ENCODE measurements around the gene ATP6V0B.

ATP6V0B gene

GRCh38 chr1:43969746-43970466, 4.9 kb upstream of the ATP6V0B start, which contains the start of gene DPH2:
TSS of gene DPH2 (plus strand) at chr1:43970010. CDS start at chr1:43970176, 166 bp downstream.
- Mint-ChIP-seq H3K4me1 (ENCODE audit: low read depth) (peaks cover 34% of the 10 kb centered on the region), H3K27me3 (no peaks in the 10 kb centered on the region), H3K9me3 (no peaks in the 10 kb centered on the region), H3K36me3 (ENCODE audit: low read depth) (peaks cover 27% of the 10 kb centered on the region), H3K4me3 (peak within 1 kb of the TSS; percentile 83), H3K27ac (peak within 1 kb of the TSS; percentile 82)
- intact Hi-C loops (cut with micrococcal nuclease) = loop anchor here (1.0 kb wide), 1 partner anchor 24 kb away; the partner anchor contains the start of gene IPO13

DNA sequence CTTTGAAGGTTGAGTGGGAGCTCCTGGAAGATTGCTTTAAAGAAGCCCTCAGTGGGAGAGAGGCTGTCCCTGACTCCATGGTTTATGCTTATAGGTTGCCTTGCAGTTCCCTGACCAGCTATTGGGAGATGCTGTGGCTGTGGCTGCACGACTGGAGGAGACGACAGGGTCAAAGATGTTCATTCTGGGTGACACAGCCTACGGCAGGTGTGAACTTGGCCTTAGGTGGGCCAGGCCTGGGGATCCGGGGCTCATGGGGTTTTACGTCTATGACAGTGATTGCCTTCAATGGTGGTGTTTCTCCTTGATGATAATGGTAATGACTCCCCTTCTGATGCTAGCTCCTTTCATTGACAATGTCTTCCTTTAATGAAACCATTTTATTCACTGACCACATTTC, 4.3 kb upstream of the ATP6V0B start:
- peaks cover 33% of the 10 kb centered on the region for H3K36me3 Mint-ChIP-seq (ENCODE audit: low read depth)
- no peaks in the 10 kb centered on the region for H3K9me3 Mint-ChIP-seq
- intact Hi-C loops (cut with micrococcal nuclease) = no loop called here
- H3K27me3 Mint-ChIP-seq = no peaks in the 10 kb centered on the region
- peak overlapping the region; percentile 82 for H3K27ac Mint-ChIP-seq
- peaks cover 34% of the 10 kb centered on the region for H3K4me1 Mint-ChIP-seq (ENCODE audit: low read depth)
- H3K4me3 Mint-ChIP-seq = peak overlapping the region; percentile 83

DNA sequence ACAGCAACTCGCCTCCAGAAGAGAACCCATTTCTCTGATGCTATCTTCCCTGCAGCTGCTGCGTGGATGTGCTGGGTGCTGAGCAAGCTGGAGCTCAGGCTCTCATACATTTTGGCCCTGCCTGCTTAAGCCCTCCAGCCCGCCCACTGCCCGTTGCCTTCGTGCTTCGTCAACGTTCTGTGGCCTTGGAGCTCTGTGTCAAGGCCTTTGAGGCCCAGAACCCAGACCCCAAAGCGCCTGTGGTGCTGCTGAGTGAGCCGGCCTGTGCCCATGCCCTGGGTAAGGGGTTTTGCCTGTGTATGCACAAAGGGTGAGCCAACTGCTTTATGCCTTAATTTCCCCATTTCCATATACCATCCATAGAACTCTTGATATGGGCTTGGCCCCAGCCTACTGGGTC, 3.8 kb upstream of the ATP6V0B start:
- intact Hi-C loops (cut with micrococcal nuclease) = no loop called here
- peaks cover 37% of the 10 kb centered on the region for H3K36me3 Mint-ChIP-seq (ENCODE audit: low read depth)
- no peaks in the 10 kb centered on the region for H3K9me3 Mint-ChIP-seq
- peaks cover 39% of the 10 kb centered on the region for H3K4me1 Mint-ChIP-seq (ENCODE audit: low read depth)
- no peaks in the 10 kb centered on the region for H3K27me3 Mint-ChIP-seq
- H3K27ac Mint-ChIP-seq = no peak overlapping the region
- H3K4me3 Mint-ChIP-seq = peak overlapping the region; percentile 83

DNA sequence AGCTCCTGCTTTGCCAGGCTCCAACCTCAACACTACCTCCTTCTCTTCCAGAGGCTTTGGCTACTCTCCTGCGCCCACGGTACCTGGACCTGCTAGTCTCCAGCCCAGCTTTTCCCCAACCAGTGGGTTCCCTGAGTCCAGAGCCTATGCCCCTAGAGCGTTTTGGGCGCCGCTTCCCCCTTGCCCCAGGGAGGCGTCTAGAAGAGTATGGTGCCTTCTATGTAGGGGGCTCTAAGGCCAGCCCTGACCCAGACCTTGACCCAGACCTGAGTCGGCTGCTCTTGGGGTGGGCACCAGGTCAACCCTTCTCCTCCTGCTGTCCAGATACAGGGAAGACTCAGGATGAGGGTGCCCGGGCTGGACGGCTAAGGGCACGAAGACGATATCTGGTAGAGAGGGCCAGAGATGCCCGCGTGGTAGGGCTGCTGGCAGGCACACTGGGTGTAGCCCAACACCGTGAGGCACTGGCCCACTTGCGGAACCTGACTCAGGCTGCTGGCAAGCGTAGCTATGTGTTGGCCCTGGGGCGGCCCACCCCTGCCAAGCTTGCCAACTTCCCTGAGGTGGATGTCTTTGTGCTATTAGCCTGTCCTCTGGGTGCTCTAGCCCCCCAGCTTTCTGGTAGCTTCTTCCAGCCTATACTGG, 3.3 kb upstream of the ATP6V0B start:
- H3K4me3 Mint-ChIP-seq = no peak overlapping the region
- H3K9me3 Mint-ChIP-seq = no peaks in the 10 kb centered on the region
- peaks cover 43% of the 10 kb centered on the region for H3K36me3 Mint-ChIP-seq (ENCODE audit: low read depth)
- H3K4me1 Mint-ChIP-seq (ENCODE audit: low read depth) = peaks cover 44% of the 10 kb centered on the region
- H3K27ac Mint-ChIP-seq = no peak overlapping the region
- intact Hi-C loops (cut with micrococcal nuclease) = no loop called here
- H3K27me3 Mint-ChIP-seq = no peaks in the 10 kb centered on the region

- H3K27ac Mint-ChIP-seq = peak overlapping the region; percentile 86
- no peaks in the 10 kb centered on the region for H3K27me3 Mint-ChIP-seq
- no peaks in the 10 kb centered on the region for H3K9me3 Mint-ChIP-seq
- peak overlapping the region; percentile 86 for H3K4me3 Mint-ChIP-seq
- H3K36me3 Mint-ChIP-seq (ENCODE audit: low read depth) = peaks cover 67% of the 10 kb centered on the region
- intact Hi-C loops (cut with micrococcal nuclease) = loop anchor here (1.0 to 2.0 kb wide), 2 partner anchors 17 to 28 kb away; partner anchors contain the start of genes CCDC24 and IPO13
- H3K4me1 Mint-ChIP-seq (ENCODE audit: low read depth) = peaks cover 68% of the 10 kb centered on the region
Observed at GRCh38 chr1:43973981-43974442, 748 bp upstream of the ATP6V0B start.

- peaks cover 67% of the 10 kb centered on the region for H3K4me1 Mint-ChIP-seq (ENCODE audit: low read depth)
- intact Hi-C loops (cut with micrococcal nuclease) = loop anchor here (2.0 kb wide), 1 partner anchor 15 kb away; the partner anchor contains the start of gene CCDC24
- no peaks in the 10 kb centered on the region for H3K9me3 Mint-ChIP-seq
- H3K27ac Mint-ChIP-seq = peak overlapping the region; percentile 86
- H3K4me3 Mint-ChIP-seq = peak overlapping the region; percentile 86
- peaks cover 61% of the 10 kb centered on the region for H3K36me3 Mint-ChIP-seq (ENCODE audit: low read depth)
- H3K27me3 Mint-ChIP-seq = no peaks in the 10 kb centered on the region
Observed at GRCh38 chr1:43975249-43975961, 645 bp downstream of the ATP6V0B start.

DNA sequence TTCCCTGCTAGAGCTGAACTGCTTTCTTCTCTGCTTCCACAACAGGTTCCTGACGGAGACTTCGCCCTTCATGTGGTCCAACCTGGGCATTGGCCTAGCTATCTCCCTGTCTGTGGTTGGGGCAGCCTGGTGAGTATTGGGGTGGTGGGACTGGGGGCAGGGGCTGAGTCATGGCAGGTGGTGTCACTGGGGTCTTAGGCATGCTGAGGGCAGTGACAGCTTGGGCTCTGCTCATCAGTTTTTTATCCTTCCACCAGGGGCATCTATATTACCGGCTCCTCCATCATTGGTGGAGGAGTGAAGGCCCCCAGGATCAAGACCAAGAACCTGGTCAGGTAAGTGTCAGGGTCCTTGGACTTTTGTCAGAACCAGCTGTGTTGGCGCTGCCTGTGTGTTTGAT, 1.3 kb downstream of the ATP6V0B start:
- Mint-ChIP-seq H3K36me3 (ENCODE audit: low read depth) (peaks cover 61% of the 10 kb centered on the region), H3K4me1 (ENCODE audit: low read depth) (peaks cover 67% of the 10 kb centered on the region), H3K27me3 (no peaks in the 10 kb centered on the region), H3K4me3 (peak overlapping the region; percentile 86), H3K27ac (peak overlapping the region; percentile 86), H3K9me3 (no peaks in the 10 kb centered on the region)
- intact Hi-C loops (cut with micrococcal nuclease) = no loop called here

DNA sequence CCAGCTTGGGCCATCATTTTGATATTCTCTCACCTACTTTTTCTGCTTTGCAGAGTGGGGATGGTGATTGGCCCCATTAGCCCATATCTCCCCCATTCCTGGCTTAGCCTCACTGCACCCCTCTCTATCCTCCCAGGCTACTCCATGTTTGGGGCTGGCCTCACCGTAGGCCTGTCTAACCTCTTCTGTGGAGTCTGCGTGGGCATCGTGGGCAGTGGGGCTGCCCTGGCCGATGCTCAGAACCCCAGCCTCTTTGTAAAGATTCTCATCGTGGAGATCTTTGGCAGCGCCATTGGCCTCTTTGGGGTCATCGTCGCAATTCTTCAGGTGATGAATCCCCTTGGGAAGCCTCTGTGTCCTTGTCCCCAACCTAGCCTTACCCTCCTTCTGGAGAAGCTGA, 2.1 kb downstream of the ATP6V0B start:
- peak overlapping the region; percentile 27 for H3K27ac Mint-ChIP-seq
- H3K36me3 Mint-ChIP-seq (ENCODE audit: low read depth) = peaks cover 59% of the 10 kb centered on the region
- peaks cover 64% of the 10 kb centered on the region for H3K4me1 Mint-ChIP-seq (ENCODE audit: low read depth)
- H3K9me3 Mint-ChIP-seq = no peaks in the 10 kb centered on the region
- H3K27me3 Mint-ChIP-seq = no peaks in the 10 kb centered on the region
- H3K4me3 Mint-ChIP-seq = peak overlapping the region; percentile 86
- intact Hi-C loops (cut with micrococcal nuclease) = no loop called here

DNA sequence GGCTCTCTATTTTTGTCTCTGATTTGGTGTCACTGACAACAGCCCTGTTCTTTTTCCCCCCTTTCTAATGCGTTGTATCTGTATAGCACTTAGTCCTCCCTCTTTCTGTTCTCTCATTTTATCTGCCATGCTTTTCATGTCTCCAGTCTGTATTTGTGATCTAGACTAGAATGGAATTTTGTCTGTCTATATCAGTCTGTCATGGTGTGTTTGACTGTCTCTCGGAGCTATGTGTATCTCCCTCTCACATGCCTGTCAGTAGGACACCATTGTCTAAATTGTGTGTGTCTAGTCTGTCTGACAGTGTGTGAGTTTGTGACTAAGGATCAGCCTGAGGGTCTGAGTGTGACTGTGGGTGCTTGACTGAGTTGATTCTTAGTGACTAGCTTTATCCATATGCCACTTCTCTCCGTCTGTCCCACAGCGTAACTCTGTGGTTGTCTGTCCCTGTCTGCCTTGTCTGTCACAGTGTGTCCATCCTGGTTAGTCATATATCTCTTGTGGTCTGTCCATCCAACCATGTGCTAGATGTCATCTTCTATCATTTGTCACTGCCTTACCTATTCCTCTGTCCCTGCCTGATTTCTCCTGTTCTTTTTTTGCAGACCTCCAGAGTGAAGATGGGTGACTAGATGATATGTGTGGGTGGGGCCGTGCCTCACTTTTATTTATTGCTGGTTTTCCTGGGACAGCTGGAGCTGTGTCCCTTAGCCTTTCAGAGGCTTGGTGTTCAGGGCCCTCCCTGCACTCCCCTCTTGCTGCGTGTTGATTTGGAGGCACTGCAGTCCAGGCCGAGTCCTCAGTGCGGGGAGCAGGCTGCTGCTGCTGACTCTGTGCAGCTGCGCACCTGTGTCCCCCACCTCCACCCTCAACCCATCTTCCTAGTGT, 2.9 kb downstream of the ATP6V0B start:
- H3K27me3 Mint-ChIP-seq = no peaks in the 10 kb centered on the region
- intact Hi-C loops (cut with micrococcal nuclease) = no loop called here
- peaks cover 52% of the 10 kb centered on the region for H3K36me3 Mint-ChIP-seq (ENCODE audit: low read depth)
- peaks cover 68% of the 10 kb centered on the region for H3K4me1 Mint-ChIP-seq (ENCODE audit: low read depth)
- H3K4me3 Mint-ChIP-seq = peak overlapping the region; percentile 86
- no peaks in the 10 kb centered on the region for H3K9me3 Mint-ChIP-seq
- H3K27ac Mint-ChIP-seq = peak overlapping the region; percentile 27

DNA sequence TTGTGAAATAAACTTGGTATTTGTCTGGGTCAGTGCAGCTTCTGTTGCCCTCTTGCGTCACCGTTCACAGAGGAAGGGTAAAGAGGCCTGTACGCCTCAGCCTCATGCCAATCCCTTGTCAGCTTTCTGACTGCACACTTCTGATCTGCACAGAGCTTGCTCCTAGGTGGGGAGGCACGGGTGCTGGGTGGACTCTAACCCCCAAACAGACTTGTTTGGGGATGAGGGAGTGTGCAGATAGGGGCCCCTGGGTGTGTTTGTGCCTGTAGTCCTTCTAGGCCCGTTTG, 3.4 kb downstream of the ATP6V0B start:
- Mint-ChIP-seq H3K36me3 (ENCODE audit: low read depth) (peaks cover 49% of the 10 kb centered on the region), H3K27me3 (peaks cover under 1% of the 10 kb centered on the region), H3K27ac (peak overlapping the region; percentile 59), H3K4me3 (peak overlapping the region; percentile 74), H3K9me3 (no peaks in the 10 kb centered on the region), H3K4me1 (ENCODE audit: low read depth) (peaks cover 73% of the 10 kb centered on the region)
- intact Hi-C loops (cut with micrococcal nuclease) = no loop called here

GRCh38 chr1:43978551-43979260, 3.9 kb downstream of the ATP6V0B start, which contains the start of gene B4GALT2:
TSS of gene B4GALT2 (plus strand) at chr1:43979210. CDS start at chr1:43981161, 1,951 bp downstream.
- H3K4me3 Mint-ChIP-seq = peak within 1 kb of the TSS; percentile 86
- H3K27me3 Mint-ChIP-seq = peaks cover 2% of the 10 kb centered on the region
- no peaks in the 10 kb centered on the region for H3K9me3 Mint-ChIP-seq
- intact Hi-C loops (cut with micrococcal nuclease) = no loop called here
- H3K27ac Mint-ChIP-seq = peak within 1 kb of the TSS; percentile 59
- peaks cover 73% of the 10 kb centered on the region for H3K4me1 Mint-ChIP-seq (ENCODE audit: low read depth)
- H3K36me3 Mint-ChIP-seq (ENCODE audit: low read depth) = peaks cover 49% of the 10 kb centered on the region

- Mint-ChIP-seq H3K27ac (no peak overlapping the region), H3K9me3 (no peaks in the 10 kb centered on the region), H3K4me3 (no peak overlapping the region), H3K4me1 (ENCODE audit: low read depth) (peaks cover 68% of the 10 kb centered on the region), H3K27me3 (peaks cover 2% of the 10 kb centered on the region), H3K36me3 (ENCODE audit: low read depth) (peaks cover 47% of the 10 kb centered on the region)
- intact Hi-C loops (cut with micrococcal nuclease) = no loop called here
Observed at GRCh38 chr1:43979261-43979527, 4.4 kb downstream of the ATP6V0B start.

All from dendritic cell treated with granulocyte-macrophage colony-stimulating factor and Interleukin-4, amounts not matched to agents 40 ng/mL and 50 ng/mL, for 4 days (primary cell).